Measurements from ENCODE around the gene SDK1.

GRCh38 chr7:4132221-4132620 is 831.2 kb downstream of the SDK1 start:
- TF ChIP-seq CTCF (IDR thresholded peaks at IDR 0.05) (no peak), POLR2A (IDR thresholded peaks at IDR 0.05) (no peak)
